ENCODE data around the gene AQP6.
A peak's percentile ranks its signal among the peaks of the same experiment; 100 is the strongest.

AQP6 gene

DNA sequence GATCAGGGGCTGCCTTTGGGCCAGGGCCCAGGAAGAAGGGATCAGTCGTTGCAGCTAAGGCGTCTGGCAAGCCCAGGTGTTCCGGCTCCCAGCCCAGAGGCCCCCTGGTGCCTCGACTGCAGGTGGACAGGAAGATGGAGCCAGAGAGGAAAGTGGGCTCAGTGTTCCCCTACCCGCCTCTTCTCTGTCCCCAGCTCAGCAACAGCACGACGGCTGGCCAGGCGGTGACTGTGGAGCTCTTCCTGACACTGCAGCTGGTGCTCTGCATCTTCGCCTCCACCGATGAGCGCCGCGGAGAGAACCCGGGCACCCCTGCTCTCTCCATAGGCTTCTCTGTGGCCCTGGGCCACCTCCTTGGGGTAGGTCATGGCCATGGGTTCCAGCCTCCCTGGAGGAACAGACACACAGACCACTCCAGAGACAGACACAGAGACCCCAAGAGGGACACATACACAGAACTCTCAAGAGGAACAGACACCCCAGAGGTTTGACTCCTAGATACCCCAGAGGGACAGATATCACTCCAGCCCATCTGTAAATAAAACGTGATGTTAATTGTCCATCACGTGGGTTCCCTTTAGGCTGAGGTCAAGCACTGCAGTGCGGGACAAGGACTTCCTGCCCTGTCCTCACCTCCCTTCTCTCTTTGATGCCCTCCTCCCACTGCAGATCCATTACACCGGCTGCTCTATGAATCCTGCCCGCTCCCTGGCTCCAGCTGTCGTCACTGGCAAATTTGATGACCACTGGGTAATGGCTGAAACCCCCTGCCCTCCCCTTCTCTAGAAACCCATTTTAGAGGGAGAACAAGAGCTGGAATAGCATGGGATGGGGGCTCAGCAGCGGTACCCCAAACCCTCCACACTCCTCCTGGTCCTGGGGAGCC lies 18.5 kb upstream of the AQP6 start:
- TF ChIP-seq CTCF (conservative IDR thresholded peaks at IDR 0.05; ENCODE audit: low read depth, low read length) = no peak
- no peak overlapping the region for H3K4me3 ChIP-seq (ENCODE audit: low read length)

GRCh38 chr12:49954863-49955830 lies 17.6 kb upstream of the AQP6 start:
- no peak overlapping the region for H3K4me3 ChIP-seq (ENCODE audit: low read length)
- no peak for DNase-seq (ENCODE audit: low read depth)
- TF ChIP-seq CTCF (conservative IDR thresholded peaks at IDR 0.05; ENCODE audit: low read depth, low read length) = no peak

More for the DNA sequence above, 18.5 kb upstream of the AQP6 start:
- DNase-seq (ENCODE audit: low read depth) = no peak

- TF ChIP-seq CTCF (conservative IDR thresholded peaks at IDR 0.05; ENCODE audit: low read depth, low read length) = no peak
- DNase-seq (ENCODE audit: low read depth) = no peak
- H3K4me3 ChIP-seq (ENCODE audit: low read length) = no peak overlapping the region
Measured at GRCh38 chr12:49955899-49956662, 16.7 kb upstream of the AQP6 start.

DNA sequence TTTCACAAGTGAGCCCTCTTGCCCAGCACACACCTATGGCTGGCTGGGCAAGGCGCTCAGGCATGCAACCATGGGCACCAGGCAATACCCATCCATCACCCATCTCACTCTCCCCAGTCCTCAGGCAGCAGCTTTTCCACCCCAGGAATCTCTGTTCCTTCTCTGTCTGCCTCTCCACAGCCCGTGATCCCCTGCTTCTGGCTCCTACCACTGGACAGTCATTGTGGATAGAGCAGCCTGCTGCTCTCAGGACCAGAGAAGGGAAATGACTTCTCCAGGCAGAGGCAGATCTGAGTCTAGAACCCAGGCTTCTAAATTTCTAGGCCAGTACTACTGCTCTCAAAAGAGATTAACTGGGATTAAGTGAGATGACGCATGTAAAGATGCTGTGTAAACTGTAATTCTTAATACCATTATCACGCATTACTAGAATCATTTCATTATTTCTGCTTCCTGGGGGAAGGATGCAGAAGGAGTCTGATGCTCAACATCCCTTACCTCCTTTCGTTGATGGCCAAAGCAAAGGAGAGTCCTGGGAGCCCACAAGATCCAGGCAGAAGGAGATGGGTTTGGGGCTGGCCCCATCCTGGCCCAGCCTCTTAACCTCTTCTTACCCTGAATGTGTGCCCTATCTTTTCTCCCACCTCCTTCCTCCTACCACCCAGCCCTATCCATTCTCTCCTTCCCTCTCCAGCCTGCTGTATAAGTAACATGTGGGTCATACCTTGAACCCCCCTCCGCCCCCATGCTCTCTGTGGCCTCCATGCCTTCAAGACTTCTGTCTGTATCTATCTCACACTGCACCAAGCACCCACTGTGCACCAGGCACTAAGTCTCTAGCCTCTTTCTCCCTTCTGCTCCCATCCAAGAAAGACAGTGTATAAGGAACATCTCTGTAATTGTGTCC lies 15.8 kb upstream of the AQP6 start:
- peak; percentile 62 for DNase-seq (ENCODE audit: low read depth)
- TF ChIP-seq CTCF (conservative IDR thresholded peaks at IDR 0.05; ENCODE audit: low read depth, low read length) = no peak
- H3K4me3 ChIP-seq (ENCODE audit: low read length) = no peak overlapping the region

GRCh38 chr12:49957570-49957967 lies 15.2 kb upstream of the AQP6 start:
- H3K4me3 ChIP-seq (ENCODE audit: low read length) = no peak overlapping the region
- no peak for DNase-seq (ENCODE audit: low read depth)
- no peak for TF ChIP-seq CTCF (conservative IDR thresholded peaks at IDR 0.05; ENCODE audit: low read depth, low read length)
